GM21717 (cell line): Measurements from ENCODE around the gene CLIC1.

Experiments used
- ATAC-seq: cut with Tn5 transposase; IDR thresholded peaks from one replicate; pipeline ENCODE4 v1.9.1; 2021; ENCODE audit warnings: mild to moderate bottlenecking, moderate library complexity; ENCODE audit not compliant: unreplicated experiment

CLIC1 gene

DNA sequence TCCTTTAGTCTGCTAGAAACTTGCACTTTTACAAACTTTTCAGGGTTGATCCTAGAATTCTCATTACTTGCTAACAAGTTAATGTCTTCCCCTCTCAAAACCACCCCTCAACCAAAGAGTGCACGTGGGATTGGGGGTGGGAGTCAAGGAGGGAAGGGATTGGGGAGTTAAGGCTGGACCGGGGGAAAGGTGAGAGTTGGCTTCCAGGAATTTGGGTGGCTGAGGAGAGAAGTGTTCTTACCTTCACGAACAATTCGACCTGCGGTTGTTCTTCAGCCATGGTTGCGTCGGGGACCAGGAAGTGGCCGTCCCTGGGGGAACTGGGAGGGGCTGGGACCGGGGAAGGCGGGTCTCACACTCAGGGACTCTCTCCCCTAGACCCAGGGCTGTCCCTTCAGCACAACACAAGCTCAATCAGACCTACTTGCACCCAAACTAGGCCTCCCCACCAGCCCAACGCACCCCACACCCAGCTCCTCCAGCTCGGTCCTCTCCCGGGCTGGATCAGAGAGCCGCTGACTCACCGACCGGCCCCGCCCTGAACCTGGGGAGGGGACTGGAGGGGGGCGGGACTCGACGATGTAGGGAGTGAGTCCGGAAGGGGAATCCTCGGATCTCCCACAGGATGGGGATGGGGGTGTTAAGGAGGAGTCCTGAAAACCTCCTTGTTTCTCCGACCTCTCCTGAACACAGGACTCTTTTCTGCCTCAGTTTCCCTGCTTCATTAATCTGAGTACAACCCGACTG is at the start of gene CLIC1:
CLIC1 (minus strand) TSS at position 510 of the 747 bp plus-strand sequence; CDS start at position 280, 230 bp downstream.
- peak; percentile 24 for ATAC-seq

DNA sequence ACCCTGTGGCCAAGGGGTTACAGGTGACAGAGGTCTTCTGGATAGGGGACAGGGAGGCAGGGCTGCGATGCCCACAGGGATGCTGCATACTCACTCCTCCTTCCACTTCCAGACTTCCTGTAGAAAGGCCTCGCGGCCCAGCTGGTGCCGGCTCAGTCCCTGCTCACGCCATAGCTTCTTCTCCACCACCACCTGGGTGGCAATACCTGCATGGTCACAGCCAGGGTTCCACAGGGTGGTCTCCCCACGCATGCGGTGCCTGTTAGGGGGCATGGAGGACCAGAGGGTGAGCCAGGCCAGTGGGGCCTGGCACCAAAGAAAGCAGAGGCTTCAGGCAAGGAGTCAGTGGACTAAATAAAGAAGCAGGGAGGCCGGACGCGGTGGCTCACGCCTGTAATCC is 49.1 kb upstream of the CLIC1 start:
- no peak for ATAC-seq

DNA sequence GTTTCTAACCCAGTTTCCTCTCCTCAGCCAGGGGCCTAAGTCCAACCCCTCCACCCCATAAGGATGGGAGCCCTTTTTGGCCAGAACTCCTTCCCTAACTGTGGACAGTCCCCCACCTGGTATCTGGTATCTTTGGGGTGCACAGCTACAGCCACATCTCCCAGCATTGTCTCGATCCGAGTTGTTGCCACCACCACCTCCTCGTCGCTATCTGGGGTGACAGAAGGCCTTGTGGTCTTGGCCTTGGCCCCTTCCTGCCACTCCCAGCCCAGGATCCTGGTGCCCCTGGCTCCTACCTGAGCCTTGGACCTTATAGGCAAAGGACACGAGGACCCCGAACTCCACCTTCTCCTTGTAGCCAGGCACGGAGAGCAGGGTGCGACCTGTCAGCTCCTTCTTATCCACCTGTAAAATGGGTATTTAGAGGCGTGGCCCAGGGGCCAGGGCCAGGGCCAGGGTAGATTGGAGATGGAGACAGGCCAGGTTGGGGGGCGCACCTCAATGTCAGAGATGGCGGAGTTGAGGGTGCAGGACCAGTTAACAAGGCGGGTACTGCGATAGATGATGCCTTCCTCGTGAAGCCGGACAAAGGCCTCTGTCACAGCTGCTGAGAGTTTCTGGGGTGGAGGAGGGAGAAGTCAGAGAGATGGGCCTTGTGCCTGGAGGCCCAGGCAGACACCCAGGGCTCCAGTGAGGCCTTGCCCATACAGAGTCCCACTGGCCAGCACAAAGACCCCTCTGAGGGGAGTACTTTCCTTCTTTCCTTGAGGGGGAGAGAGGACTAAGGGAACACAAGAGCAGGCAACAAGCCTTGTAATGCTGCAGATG is 48.0 kb upstream of the CLIC1 start:
- no peak for ATAC-seq

DNA sequence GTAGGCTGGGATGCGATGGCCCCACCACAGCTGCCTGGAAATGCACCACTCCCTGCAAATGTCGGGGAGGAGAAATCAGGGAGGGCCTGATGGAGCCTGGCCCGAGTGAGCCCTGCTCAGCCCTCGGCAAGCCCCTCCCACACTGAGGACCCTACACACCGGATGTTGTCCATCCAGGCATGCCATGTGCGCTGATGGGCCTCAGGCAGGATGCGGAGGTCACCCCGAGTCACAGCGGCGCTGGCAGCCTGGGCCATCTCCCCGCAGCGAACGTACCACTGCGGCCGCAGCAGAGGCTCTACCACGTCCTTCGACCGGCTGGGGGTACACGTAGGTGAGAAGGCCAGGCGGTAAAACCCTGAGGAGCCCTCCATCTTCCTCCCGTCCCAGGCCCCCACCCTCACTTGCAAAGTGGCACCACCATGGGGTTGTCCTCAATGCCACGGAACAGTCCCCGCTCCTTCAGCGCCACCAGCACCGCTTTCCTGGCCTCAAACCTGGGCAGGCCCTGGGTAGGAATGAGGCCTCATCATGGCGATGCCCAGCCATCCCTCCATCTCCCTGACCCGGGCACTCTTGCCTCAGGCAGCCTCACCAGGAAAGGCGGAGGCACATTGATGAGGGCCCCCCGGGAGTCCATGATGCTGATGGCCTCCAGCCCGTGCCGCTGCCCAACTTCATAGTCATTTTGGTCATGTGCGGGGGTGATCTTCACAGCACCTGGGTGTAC is 46.0 kb upstream of the CLIC1 start:
- no peak for ATAC-seq

DNA sequence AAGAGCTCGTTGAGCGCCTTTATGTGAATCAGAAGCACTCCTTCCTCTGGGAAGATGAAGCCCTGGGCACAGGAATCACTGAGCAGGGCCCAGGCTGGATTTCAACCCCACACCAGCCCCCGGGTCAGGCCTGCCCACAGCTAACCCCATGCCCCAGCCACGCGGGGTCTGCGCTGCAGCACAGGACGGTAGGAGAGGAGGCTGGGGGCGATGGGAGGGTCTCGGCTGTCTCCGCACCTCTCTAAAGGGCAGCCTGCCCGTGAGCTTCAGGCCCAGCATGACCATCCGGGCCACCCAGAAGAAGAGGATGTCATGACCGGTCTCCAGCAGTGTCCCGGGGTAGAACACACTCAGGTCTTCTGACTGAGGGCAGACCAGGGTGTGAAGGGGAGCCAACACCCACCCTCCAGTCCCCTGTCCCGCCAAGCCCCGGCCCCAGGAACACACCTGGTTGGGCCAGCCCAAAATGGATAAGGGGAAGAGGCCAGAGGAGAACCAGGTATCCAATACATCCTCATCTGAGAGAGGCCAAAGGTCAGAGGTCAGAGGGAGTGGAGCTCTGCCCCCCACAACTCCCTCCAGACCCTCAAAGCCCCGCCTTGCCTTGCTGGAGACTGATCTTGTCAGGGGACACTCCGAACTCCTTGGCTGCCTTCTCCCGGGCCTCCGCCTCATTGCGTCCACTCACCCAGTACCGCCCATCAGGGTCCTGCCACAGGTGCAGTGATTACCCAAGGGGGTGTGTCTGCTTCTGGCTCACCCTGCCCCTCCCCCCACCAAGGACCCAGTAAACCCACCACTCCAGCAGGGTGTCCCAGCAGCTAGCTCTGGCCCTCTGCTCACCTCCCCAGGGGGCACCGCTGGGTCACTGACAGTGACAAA is 45.2 kb upstream of the CLIC1 start:
- no peak for ATAC-seq

DNA sequence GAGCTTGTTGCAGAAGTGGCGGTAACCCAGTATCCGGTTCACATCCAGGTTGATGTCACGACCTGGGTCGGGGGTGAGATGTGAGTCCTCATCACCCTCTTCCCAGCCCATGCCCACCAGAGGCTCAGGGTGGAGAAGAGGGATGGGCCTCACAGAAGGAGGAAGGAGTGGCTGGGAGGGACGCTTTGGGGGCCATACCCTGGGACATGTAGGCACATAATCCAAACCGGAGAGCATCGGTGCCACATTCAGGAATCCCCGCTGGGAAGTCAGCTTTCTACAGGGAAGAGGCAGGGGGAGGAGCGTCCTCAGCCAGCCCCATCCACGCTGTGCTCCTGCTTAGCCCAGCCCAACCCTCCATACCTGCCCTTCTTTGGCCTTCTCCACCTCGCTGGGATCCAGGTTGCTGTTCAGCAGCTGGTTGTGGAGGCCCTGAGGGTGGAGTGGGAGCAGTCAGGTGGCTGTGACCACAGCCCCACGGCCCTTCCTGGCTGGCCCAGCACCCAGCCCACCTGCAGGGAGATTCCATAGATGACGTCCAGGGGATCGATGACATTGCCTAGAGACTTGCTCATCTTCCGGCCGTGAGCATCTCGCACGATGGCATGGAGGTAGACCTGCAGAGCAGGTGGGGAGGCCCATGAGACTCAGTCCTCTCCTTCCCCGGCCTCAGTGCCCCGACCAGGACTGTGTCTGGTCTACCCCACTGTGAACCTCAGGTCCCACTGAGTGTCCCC is 44.3 kb upstream of the CLIC1 start:
- no peak for ATAC-seq

DNA sequence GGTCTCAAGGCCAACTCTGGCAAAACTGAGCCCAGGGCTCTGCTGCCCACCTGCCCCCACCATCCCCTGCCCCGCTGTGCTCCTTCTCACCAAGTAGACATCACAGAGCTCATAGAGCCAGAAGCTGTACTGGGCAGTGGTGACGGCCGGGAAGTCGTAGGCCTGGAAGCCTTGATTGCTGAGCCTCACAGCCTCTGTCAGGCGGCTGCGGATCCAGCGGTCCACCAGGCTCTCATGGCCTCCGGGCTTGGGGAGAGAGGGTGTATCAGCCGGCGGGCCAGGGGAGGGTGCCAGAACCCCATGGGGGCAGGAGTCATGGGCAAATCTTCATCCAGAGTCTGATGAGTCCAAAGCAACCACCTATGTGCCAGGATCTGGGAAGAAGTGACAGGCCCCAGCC is 43.6 kb upstream of the CLIC1 start:
- no peak for ATAC-seq

DNA sequence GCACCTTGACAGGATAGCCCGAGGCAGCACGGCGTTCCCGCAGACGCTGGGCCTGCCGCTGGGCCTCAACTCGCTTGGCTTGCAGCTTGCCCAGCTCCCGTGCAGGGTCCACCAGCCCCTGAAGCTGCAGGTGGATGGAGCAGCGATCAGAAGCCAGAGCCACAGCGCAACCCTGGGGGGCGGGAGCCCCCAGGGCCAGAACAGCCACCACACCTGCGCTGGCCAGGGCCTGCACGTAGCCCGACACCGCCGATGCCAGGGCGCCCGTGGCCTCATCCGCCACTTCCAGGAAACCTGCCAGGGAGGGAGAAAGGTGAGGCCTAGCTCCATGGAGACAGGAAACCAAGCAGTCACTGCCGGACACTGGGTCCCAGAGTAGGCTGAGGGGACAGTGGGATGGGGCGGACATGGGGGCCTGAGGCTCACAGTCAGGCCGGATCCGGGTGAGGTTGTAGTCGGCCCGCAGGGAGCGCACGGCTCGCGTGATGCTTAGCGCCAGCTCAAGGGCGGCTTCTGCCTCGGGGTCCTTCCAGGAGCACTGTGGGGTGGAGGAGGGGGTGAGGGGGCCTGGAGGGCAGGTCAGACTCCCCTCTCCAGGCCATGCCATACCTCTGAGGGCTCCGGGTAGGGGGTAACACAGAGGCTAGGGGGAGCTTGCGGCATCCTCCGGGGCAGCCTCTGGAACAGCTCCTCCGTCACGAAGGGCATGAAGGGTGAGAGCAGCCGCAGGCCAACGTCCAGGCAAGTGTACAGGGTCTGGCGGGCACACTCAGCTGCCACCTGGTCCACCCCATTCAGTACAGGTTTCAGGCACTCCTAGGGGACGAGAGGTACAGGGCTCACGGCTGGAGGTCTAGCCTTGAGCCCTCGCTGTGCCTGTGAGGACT is 42.9 kb upstream of the CLIC1 start:
- ATAC-seq: no peak

DNA sequence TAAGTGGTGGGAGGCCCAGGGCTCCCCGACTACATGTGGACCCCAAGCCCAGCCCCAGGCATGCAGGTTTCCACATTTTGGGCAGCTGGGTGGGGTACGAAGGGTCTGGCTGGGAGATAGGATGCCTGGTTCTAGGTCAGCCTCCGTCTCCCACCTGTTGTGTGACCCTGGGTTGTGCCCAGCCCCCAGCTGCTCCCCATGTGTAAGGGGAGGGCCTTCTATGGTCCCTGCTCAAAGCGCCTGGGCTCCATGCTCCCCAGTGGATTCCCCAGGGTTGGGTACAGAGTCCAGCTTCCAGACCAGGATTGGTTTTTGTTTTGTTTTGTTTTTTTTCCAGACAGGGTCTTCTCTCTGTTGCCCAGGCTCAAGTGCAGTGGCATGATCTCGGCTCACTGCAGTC is 41.9 kb upstream of the CLIC1 start:
- no peak for ATAC-seq

DNA sequence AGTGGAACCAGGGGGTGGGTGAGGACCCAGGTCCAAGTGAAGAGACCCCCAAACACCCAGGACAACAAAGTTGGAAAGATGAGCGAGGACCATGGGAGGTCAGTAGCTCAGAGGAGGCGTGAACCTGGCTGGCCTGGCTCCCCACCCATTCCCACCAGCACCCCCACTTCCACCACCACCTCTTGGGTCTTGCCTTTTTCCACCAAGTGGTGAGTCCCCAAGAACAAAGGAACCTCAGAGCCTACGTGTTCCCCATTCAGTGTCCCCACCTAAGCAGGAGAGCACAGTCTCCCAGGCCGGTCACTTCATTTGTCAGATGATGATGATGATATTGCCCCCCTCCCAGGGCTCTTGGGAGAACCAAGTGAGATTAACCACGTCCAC is 41.3 kb upstream of the CLIC1 start:
- no peak for ATAC-seq

DNA sequence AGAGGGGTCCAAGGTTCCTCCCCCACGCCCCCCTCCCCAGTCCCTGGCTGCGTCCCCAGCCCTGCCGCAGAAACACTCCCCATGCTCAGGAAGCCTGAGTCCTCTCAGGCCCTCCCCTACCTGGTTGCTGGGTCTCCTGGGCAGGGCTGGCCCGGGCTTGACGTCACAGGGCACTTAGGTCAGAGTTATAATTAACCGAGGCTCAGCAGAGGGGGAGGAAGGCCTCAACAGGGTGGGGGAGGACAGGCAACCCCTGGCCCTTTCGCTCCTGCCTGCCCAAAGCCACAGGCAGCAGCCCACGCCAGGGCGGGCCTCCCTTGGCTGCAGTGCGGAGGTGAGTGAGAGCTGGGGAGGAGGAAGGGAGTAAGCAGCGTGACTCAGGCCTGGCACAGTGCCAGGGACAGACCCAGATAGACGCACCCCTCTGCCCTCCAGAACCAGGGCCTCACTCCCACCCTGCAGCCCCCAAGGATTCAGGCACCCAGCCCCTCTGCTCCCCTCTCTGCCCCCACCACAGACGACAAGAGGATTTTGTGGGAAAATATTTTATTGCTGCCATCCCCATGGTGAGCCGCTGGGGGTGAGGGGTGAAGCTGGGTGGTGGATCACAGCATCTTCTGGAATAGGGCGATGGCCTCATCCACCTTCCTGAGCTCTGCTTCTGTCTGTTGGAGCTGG is 40.8 kb upstream of the CLIC1 start, which contains the start of gene VWA7:
VWA7 (minus strand) TSS at position 340 of the 678 bp plus-strand sequence. CDS start 549 bp downstream, outside the sequence.
- peak; percentile 56 for ATAC-seq

DNA sequence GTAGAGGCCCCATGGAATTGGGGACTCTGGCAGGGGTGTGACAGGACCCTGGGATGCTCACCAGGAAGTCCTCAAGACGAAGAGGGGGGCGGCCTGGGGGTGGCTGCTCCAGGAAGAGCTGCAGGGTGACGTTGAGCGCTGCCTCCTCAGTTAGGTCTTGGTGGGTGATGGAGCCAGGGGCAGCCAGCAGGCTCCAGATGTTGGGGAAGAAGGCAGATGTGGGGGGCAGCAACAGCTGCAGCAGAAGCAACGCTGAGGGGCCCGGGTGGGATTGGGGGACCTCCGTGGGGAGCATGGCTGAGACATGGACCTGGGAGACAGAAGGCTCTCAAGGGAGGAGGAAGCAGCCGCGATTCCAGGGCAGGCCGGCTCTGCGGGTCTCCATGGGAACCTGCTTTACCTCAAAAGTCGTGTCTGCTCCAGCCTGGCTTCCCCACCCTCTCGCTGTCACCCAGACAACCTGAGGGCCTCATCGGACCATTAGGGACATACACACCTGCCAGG is 40.2 kb upstream of the CLIC1 start:
- ATAC-seq: peak; percentile 8

DNA sequence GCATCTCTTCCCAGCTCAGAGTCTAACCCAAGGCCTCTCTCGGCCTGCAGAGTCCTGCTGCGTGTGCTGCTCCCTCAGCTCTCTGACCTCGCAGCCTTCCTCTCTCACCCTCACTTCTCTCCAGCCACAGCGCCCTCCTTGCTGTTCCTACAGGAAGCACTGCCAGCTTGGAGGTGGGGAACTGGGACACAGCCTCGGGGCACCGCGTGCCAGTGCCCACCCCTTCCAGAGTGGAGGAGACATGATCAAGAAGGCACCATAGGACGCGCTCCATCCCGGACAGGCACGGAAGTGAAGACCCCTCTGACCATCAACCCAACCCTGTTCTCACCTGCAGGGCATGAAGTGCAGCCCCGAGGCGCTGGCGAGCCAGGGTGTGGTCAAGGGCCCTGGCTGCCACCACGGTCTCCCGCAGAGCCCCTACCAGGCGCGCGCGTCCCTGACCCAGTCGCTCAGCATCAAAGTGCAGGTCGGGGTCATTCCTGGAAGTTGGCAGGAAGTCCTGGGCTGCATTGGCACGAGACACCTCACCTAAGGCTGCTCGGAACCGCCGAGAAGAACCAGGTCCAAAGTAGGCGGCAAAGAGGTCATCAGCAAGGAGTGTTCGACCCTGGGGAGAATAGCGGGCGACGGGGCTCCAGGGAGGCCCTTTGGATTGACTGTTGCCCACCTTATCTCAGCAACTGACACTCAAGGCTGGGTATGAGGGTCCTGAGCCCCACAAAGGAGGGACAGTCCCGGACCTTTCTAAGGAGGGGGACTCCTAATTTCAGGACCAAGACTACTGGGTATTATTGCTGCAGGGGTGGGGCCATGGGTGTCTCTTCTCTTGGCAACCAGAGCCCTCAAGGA is 39.5 kb upstream of the CLIC1 start:
- no peak for ATAC-seq

DNA sequence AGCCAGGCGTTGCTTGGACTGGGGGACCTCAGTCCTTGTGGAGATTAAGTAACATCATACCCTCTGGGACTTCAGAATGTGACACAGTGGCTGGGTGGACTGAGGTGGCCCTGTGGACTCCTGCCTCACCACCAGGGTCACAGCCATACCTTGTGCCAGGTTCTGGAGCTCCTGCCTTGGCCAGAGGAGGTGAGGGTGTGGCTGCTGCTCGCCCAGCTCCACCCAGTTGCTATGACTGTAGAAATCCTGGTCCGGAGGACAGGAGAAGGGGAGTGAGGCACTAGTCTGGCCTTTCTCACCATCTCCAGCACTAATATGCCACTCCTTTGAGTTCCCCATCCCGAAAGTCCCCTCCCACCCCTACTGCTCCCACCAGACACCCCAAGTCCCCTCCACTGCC is 38.9 kb upstream of the CLIC1 start:
- ATAC-seq: no peak

DNA sequence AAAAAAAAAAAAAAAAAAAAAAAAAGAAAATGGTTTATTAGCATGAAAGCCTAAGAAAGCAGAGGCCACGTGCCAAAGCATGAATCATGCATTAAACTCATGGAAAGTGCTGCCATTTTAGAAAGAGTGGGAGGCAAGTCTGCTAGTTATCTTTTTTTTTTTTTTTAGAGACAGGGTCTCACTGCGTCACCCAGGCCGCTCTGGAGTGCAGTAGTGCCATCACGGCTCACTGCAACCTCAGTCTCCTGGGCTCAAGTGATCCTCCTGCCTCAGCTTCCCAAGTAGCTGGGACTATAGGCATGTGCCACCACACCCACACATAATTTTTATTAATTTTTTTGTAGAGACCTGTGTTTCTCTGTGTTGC is 35.6 kb upstream of the CLIC1 start:
- ATAC-seq: no peak

DNA sequence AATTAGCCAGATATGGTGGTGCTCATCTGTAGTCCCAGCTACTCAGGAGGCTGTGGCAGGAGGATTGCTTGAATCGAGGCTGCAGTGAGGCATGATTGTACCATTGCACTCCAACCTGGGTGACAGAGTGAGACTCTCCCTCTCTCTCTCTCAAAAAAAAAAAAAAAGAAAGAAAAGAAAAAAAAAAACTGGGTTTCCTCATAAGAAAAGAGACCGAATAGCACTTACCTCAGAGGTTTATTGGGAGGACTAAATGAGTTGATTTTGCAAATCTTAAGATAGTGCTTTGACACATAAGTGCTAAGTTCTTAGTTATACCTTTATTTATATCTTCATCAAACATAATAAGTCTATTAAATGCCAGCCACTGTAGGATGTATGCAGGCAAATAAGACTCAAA is 34.5 kb upstream of the CLIC1 start:
- no peak for ATAC-seq

DNA sequence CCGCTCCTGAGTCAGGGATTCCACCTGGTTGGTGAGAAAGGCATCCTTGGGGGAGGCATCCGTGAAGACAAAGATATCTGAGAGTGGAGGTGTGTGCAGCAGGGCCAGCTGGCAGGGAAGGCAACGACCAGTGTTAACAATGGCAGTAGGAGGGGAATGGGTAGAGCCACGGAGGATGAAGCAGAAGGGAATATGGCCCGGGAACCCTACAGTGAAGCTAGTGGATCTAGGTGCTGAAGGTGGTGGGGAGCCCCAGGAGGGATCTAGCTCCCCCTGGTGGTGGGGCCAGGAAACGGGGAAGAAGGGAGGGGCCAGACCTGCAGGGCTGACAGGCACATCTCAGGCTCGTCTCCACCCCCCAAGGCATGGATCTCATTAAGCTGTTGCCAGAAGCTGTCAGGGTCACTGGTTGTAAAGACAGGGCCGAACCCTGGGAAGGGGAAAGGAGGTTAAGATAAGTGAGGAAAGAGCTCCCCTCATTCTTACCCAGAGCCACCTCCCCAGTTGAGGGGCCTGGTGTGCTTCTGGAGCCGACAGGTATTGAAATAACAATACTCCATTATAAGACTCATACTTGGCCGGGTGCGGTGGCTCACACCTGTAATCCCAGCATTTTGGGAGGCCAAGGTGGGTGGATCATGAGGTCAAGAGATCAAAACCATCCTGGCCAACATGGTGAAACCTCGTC is 33.5 kb upstream of the CLIC1 start:
- ATAC-seq: no peak
